HG02623 (cell line): ENCODE measurements around the gene PACS1.

Source experiments
- ATAC-seq: cut with Tn5 transposase; IDR thresholded peaks from one replicate; pipeline ENCODE4 v1.9.1; 2021; ENCODE audit warnings: moderate library complexity; ENCODE audit not compliant: unreplicated experiment

The PACS1 gene

DNA sequence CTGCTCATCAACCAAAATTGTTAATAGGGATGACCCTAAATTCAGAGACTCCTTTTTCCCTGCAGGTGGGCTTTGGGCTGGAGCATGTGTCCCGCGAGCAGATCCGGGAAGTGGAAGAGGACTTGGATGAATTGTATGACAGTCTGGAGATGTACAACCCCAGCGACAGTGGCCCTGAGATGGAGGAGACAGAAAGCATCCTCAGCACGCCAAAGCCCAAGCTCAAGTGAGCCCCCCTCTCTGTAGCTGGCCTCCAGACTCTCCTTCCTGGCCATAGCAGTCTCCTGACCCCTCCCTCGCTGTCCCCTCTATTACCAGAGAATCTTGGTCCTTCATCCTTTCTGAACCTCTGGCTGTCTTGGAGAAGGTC lies 150.5 kb downstream of the PACS1 start:
- no peak for ATAC-seq

DNA sequence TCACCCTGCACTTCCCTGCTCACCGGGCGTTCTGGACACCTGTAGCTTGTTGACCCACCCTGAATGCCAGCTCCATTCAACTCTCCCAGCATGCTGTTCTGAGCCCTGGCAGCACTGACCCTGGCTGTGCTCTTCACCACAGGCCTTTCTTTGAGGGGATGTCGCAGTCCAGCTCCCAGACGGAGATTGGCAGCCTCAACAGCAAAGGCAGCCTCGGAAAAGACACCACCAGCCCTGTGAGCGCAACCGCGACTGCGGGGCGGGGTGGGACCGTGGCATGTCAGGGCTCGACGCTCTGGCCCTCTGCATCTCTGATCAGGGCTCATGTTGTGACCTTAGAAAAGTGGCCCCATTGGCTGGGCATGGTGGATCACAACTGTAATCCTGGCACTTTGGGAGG lies 150.9 kb downstream of the PACS1 start:
- no peak for ATAC-seq

DNA sequence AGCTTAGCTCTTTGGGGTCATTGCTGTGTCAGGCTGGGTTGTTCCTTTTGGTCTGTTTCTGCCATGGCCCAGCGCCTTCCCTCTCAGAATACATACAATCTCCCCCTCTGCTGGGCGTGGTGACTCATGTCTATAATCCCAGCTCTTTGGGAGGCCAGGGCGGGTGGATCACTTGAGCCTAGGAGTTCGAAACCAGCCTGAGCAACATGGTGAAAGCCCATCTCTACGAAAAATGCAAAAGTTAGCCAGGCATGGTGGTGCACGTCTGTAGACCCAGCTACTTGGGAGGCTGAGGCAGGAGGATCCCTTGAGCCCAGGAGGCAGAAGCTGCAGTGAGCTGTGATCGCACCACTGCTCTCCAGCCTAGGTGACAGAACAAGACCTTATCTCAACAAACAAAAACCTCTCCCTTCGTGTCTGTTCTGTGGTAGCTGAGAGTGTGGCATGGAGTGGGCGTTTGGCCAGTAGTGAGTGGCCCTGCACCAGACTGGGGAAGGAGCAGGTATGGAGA lies 151.7 kb downstream of the PACS1 start:
- no peak for ATAC-seq

DNA sequence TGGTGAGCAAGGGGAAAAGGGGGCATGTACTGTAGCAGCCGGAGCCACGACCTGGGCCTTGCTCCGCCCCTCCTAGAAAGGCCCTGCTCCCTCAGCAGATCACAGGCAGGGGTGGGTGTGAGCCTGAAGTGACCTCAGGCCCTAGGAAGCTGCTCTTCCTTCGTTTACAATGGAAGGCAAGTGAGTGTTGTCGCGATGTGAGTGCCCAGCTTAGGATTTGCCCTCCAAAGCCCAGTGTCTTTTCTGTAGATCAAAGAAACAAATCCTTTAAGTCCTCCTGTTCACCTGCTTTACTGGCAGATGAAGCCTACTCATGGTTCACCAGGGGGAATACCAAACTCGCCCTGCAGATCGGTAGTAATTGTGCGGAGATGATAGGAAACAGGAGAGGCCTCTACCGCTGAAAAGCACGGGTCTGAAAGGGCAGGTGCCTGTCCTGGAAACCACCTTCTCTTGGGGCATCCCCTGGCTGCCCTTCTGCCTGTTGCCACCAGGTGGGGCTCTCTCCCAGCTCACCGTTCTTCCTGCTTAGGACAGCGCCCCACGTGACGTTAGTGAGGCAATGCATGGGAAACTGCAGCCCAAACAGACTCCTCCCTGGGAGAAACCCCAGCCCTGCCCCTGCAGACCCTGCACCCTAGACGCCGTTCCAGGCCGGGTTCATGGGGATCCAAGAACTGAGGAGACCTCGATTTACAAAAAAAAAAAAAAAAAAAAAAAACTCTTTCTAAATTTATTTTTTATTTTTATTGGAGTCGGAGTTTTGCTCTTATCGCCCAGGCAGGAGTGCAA lies 152.5 kb downstream of the PACS1 start:
- peak; percentile 88 for ATAC-seq

DNA sequence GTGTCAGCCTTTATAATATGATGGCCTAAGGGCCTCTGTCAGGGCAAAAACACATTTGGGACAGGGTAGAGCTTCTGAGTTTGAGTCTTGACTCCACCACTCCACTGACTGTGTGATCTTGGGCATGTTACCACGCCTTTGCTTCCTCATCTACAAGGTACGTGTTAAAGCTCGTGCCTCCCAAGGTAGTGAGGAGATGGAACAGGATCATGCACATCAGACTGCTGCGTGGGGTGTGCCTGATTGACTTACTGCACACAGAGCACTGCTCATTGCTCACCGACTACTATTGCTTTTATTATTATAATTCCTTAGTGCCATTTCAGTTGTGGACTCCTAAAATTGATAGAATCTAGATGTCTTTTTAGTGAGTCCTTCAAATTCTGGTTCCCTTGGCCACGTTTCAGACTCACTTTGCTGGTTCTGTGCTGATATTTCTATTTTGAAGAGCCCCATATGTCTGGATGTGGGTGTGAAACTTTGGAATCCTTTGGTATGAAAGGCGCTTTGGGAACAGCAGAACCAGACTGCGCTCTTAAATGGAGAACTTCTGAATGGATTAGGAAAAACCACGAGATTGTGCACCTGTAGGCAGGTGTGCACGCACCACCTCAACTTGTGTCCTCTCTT lies 154.3 kb downstream of the PACS1 start:
- no peak for ATAC-seq

DNA sequence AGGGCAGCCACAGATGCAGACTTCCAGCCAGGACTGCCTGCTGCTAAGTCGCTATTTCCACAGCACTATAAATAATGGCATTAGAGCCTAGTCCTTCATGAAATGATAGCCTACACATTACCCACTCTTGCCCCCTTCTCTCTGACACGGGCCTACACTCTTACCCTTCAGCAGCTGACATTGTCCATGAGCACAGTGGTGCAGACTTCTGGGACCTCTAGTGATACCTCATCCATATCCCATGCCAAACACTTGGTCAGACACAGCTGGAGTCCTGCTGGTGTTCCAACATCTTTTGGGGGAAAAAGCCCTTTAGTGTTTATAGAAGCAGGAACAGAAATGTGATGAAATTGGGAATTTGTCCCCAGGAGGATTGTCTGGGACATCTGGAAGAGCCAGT lies 155.0 kb downstream of the PACS1 start:
- ATAC-seq = no peak

DNA sequence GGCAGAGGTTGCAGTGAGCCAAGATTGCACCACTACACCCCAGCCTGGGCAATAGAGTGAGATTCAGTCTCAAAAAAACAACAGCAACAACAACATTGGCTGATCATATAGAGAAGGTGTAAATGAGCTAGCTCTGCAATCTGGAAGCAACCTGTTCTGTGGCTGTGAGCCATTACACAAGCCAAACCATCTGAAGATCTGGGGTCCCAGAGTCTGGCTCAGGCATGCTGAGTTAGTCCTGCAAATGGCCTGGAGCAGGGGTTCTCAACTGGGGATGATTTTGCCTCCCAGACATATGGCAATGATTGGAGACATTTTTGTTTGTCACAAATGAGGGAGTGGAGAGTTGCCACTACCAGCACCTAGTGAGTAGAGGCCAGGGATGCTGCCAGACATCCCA lies 156.0 kb downstream of the PACS1 start:
- ATAC-seq = no peak

DNA sequence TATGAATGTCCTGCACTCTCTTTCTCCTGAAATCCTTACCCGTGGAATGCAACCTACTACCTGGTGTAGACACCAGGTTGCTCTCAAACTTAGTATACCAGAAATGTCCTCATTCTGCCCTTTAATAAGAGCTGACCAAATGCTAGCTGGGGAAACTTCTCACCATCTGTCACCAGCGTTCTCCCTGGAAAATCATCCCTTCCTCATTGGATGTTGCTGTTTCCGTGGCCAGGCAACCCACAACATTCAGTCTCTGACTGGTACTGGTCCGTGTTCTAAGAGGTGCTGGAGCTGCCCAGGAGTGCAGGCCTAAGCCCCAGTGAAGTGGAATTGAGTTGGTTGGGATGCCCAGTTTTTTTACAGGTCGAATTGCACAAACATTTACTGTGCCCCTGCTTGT lies 157.6 kb downstream of the PACS1 start:
- no peak for ATAC-seq

DNA sequence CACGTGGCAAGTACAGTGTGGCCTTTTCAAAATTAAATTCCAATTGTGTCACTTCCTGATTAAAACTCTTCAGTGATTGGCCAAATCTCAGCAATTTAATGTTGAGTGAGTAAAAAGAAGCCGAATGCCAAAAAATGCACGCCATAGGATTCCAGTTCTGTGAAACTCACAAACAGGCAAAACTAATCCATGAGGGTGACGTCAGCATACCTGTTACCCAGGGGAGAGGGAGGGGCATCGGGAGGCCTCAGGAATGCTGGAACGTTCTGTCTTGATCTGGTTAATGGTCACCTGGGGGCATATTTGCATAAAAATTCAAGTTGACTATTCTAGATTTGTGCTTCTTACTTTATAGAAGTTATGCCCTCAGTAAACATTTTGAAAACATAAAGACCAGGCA lies 158.4 kb downstream of the PACS1 start:
- no peak for ATAC-seq

DNA sequence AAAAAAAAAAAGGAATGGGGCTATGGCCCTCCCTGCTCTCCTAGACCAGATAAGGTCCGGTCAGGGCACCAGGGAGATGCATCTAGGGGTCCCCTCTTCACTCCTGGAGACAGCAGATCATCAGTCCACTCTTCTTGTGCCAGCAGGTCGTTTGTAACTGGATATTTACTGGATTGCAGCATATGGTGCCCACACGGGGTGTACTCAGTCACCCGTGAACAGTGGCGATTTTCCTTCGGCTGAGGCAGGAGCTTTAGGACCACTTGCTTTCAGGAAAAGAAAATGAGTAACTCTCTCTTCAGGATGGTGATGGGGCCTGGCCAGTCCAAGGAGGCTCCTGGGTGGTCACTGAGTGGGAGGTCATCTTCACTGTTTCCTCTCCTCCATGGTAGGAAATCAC lies 160.1 kb downstream of the PACS1 start:
- no peak for ATAC-seq

DNA sequence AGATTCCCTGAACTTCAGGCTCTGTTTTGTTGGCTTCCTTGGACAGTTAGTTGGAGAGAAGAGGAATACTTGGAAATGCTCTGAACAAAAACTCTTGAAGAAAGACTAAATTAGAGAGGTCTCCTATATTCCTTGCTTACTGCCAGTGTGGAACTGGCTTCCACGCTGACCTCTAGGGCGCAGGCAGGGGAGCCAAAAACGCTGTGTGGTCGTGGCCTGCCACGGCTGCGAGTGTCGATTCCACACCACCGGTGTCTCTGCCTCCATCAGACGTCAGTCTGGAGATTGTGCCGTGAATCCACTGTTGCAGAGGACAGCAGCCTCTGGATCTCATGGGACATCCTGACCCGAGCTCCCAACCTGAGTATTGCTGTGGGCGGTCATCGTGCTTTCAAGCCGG lies 160.9 kb downstream of the PACS1 start:
- ATAC-seq = no peak

DNA sequence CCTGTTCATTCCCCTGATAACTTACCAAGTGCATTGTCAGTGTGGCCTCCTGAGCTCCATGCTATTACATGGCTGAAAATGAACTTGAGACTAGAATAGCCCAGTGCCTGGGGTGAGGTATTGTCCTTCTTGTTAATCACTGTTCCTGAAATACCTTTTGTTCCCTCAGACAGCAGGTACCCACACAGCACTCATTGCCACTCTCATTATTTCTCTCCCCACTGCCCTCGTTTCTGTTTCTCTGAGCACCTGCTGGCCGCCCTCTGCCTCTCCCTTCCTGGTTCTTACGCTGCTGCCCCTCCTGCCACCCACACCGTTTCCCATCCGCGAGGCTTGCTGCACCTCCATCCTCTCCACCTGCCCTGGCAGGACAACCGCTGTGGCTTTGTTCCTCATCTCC lies 161.5 kb downstream of the PACS1 start:
- ATAC-seq = no peak

DNA sequence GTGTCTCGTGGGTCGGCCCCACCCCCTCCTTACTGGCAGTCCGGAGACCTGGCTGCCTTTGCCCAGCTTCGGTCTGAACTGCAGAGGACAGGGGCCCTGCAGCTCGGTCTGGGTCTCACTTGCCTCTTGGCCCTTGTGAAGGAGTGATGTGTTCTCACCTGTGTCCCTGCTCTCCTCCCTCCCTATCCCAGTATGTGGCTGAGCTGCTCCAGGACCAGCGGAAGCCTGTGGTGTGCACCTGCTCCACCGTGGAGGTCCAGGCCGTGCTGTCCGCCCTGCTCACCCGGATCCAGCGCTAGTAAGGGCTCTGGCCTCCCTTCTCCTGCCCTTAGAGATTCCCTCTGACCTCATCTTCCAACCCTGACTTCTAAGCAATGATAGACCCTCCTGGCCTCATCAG lies 162.7 kb downstream of the PACS1 start:
- ATAC-seq = no peak

DNA sequence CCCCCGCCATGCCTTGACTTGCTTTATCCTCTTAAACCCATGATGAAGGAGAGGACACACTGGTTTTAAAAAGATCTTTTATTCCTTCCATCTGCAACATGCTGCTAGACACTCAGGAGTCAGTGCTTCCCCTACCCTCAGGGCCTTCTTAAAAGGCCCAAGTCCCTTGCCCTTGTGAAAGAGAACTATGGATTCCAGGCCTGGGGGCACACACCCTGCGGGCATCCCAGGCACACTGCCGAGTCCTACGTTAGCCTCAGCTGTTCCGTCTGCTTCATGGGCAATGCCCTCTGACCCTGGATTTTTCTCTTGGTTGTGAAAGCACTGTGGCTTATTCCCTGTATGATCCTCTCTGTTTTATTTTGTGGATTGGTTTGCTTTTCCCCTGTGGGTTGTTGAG lies 163.2 kb downstream of the PACS1 start:
- no peak for ATAC-seq

DNA sequence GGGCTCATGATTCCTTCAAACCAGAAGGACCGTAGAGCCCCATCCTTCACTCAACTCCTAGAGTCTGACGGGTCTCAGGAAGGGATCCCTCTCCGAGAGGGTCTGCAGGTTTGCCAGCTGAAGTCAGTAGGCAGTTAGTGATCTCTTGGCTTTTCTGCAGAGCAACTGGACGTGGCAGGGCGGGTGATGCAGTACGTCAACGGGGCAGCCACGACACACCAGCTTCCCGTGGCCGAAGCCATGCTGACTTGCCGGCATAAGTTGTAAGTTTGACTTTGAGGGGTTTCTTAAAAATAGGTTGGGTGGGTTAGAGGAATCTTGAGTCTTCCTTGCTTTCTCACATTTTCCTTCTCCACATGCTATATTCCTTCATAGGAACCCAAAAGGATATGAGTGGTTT lies 165.1 kb downstream of the PACS1 start:
- ATAC-seq = no peak

DNA sequence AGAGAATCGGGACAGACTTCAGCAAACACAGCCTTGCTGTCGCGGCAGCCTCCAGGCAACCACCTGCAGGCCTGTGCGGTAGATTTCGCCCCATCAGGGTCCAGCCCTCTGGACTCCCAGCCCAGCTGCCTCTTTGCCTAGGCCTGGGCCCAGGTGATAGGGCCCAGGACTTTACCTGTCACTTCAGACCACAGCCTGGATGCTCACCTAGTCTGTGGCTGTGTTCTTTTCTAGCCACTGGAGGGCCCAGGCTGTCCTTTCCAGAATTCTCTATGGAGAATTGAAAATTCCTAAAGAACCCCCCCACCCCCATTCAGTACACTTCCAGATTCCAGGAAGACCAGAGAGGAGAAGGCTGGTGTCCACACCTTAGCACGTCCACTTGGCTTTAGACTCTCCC lies 167.8 kb downstream of the PACS1 start:
- no peak for ATAC-seq

DNA sequence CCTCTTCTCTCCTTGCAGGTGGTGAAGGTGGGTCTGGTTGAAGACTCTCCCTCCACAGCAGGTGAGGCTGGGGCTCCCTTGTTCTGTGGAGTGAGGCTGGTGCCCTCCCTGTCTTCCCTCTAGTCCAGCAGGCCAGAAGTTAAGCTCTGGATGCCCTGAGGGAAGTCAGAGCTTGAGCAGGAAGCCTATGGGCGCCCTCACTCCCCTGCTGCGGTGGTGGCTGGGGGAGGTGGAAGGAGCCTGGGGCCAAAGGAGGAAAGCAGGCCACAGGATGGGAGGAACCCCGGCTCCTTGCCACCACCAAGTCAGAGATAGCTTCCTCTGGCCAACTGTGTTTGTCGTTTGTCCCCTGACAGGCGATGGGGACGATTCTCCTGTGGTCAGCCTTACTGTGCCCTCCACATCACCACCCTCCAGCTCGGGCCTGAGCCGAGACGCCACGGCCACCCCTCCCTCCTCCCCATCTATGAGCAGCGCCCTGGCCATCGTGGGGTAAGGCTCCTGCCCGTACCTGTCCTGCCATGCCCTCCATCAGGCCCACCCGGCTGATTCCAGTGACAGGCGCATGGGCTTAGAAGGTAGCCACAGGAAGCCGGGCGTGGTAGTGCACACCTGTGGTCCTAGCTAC lies 168.8 kb downstream of the PACS1 start:
- ATAC-seq = no peak

DNA sequence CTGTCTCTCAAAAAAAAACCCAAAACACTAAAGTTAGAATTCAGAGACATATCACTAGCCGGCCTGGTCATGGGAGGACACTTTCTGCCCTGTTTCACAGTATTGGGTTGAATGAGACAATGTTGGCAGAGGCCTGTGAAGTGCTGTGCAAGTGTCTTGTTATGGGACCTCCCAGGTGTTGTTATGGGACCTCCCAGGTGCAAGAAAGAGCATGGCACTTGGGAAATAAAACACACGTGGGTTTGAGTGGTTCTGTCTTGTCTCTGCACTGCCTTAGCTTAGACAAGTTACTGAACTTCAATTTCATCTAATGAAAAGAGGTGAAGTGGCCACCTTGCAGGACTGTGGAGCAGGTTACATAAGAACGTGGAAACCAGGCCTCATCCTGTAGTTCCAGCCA lies 169.4 kb downstream of the PACS1 start:
- ATAC-seq = no peak

DNA sequence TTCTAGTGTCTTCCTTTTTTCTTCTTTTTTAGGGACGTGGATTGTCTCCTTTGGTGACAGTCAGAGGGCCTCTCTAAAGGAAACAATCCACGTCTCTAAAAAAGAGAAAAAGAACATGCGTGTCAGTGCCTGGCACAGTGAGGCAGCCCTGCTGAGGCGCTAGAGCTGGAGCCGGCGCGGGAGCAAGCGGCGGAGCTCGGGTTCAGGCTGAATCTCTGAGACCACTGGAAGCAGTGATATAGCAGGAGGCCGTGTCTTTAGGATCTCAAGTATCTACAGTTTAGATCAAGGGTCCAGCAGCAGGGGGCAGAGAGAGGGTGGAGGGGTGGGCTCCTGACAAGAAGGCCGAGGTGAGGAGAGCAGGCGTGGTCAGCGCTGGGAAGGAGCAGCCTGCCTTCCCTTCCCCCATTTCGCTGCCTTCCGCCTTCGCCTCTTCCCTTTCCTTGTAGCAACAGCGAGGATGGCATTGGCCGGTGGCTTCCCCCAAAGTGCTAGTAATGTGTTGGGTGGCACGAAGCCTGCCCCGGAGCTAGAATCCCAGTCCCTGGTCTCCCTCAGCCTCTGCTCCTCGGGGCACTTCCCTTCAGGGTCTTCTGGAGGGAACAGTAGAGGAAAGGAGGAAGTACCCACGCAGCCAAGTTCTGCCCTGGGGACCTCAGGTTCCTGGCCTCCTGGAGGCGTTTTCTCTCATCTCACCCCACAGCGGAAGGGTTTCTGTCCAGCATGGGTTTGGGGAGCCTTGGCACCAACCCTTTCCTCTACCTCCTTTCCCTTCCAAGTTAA lies 170.1 kb downstream of the PACS1 start:
- ATAC-seq = no peak

DNA sequence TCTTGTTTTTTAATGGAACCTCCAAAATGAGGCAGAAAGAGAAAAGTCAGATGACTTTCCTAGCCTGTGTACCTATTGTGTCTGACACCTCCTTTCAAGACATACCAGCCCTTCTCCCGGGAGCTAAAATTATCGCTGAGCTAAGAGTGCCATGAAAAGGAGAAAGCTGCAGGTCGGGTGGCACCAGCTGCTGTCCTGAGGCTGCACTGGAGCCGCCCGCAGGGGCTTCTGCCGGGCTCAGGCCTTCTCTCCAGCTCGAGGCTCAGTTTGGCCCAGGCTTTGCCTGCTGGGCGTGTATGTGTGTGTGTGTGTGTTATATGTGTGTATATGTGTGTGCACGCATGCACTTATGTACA lies 170.7 kb downstream of the PACS1 start:
- ATAC-seq = no peak

DNA sequence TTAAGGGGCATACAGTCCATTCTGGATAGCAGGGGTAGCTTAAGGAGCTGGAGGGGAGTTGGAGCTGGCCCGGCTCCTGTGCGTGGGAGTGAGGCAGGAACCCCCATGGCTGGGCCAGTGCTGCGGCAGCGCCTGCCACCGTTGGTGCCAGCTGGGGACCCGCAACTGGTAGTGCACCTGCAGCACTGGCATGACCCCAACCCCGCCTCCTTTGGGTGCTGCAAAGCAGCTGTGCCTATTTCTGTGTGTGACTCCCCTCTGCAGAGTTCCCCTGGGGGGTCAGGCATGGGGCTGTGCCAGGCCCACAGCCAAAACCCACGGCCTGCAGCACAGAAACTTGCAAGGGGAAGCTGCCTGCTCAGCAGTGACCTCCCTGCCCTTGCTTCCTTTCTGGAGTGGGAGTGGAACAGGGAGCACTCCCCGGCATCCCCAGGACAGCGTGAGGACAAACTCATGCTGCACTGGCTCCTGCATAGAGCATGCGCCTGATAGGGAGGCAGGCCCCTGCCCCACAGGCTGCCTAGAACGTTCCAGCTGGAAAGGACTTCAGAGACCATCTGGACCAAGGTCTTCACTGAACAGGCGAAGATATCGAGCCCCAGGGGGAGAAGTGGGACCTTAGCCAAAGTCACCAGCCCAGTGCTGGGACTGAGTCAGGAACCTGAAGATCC lies 172.2 kb downstream of the PACS1 start:
- ATAC-seq = no peak
